ENCODE measurements around the gene EML4.
"Not testable (repeated sequence)": the region's sequence is repeated elsewhere in the genome, so short reads cannot be mapped to it uniquely, and the experiment has no call there.

Gene EML4

GRCh38 chr2:42317945-42318344 lies 148.8 kb downstream of the EML4 start:
- no peak for ATAC-seq
- Mint-ChIP-seq H3K36me3 (peaks cover 46% of the 10 kb centered on the region), H3K4me1 (no peaks in the 10 kb centered on the region)

DNA sequence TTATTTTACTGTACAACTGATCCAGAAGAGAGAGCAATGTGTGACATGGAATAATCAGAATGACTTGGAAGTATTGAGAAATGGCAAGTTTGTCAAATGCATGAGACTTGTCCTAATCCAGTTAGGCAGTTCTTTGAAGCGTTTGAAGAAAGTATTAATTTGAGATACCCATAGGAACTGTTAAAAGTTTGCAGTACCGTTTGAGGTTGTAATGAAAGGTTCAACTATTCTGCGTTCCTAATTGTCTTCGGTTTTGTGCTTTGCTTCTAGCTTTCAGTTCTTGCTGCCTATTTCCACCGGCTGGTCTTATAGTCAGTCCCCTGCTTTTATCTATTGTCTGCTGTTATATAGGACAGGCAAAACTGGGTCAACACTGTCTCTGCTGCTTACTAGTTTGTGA lies 150.1 kb downstream of the EML4 start:
- no peak overlapping the region for H3K4me3 Mint-ChIP-seq
- ATAC-seq = no peak
- no peak overlapping the region for H3K27ac Mint-ChIP-seq
- H3K9me3 Mint-ChIP-seq = no peaks in the 10 kb centered on the region
- no peaks in the 10 kb centered on the region for H3K4me1 Mint-ChIP-seq
- H3K27me3 Mint-ChIP-seq = no peaks in the 10 kb centered on the region
- peaks cover 53% of the 10 kb centered on the region for H3K36me3 Mint-ChIP-seq

More at GRCh38 chr2:42317945-42318344, 148.8 kb downstream of the EML4 start:
- H3K27ac Mint-ChIP-seq = peak overlapping the region; percentile 19
- H3K4me3 Mint-ChIP-seq = no peak overlapping the region
- H3K9me3 Mint-ChIP-seq = no peaks in the 10 kb centered on the region
- no peaks in the 10 kb centered on the region for H3K27me3 Mint-ChIP-seq

GRCh38 chr2:42321452-42322064 lies 152.4 kb downstream of the EML4 start:
- no peaks in the 10 kb centered on the region for H3K9me3 Mint-ChIP-seq
- no peak for ATAC-seq
- peaks cover 40% of the 10 kb centered on the region for H3K36me3 Mint-ChIP-seq
- H3K27ac Mint-ChIP-seq = no peak overlapping the region
- H3K4me3 Mint-ChIP-seq = no peak overlapping the region
- no peaks in the 10 kb centered on the region for H3K27me3 Mint-ChIP-seq
- H3K4me1 Mint-ChIP-seq = no peaks in the 10 kb centered on the region

DNA sequence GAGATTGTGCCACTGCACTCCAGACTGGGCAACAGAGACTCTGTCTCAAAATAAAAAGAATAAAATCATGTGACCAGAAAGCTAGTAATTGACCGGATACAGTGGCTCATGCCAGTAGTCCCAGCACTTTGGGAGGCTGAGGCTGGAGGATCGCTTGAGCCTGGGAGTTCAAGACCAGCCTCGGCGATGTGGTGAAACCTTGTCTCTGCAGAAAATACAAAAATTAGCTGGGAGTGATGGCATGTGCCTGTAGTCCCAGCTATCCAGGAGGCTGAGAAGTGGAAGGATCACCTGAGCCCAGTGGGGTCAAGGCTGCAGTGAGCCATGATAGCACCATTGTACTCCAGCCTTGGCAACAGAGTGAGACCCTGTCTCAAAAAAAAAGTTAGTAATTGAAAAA lies 155.1 kb downstream of the EML4 start:
- no peaks in the 10 kb centered on the region for H3K27me3 Mint-ChIP-seq
- H3K9me3 Mint-ChIP-seq = no peaks in the 10 kb centered on the region
- no peak overlapping the region for H3K4me3 Mint-ChIP-seq
- ATAC-seq = no peak
- H3K36me3 Mint-ChIP-seq = peaks cover 31% of the 10 kb centered on the region
- H3K27ac Mint-ChIP-seq = no peak overlapping the region
- peaks cover 6% of the 10 kb centered on the region for H3K4me1 Mint-ChIP-seq

GRCh38 chr2:42324949-42325348 lies 155.8 kb downstream of the EML4 start:
- H3K4me3 Mint-ChIP-seq = no peak overlapping the region
- peaks cover 37% of the 10 kb centered on the region for H3K36me3 Mint-ChIP-seq
- no peak overlapping the region for H3K27ac Mint-ChIP-seq
- ATAC-seq = no peak
- H3K9me3 Mint-ChIP-seq = no peaks in the 10 kb centered on the region
- H3K27me3 Mint-ChIP-seq = no peaks in the 10 kb centered on the region
- peaks cover 6% of the 10 kb centered on the region for H3K4me1 Mint-ChIP-seq

GRCh38 chr2:42325609-42326008 lies 156.5 kb downstream of the EML4 start:
- Mint-ChIP-seq H3K27ac (no peak overlapping the region), H3K36me3 (peaks cover 39% of the 10 kb centered on the region), H3K4me3 (no peak overlapping the region), H3K27me3 (no peaks in the 10 kb centered on the region), H3K9me3 (no peaks in the 10 kb centered on the region), H3K4me1 (peaks cover 6% of the 10 kb centered on the region)
- ATAC-seq = no peak

DNA sequence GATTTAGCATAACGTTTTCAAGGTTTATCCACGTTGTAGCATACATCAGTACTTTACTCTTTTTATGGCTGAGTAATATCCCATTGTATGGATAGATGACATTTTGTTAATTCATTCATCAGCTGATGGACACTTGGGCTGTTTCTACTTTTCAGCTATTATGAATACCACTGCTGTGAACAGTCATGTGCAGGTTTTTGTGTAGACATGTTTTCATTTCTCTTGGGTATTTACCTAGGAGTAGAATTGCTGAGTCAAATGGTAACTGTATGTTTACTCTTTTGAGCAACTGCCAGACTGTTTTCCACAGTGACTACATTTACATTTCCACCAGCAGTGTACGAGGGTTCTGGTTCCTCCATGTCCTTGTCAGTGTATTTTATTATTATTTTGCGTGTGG lies 158.0 kb downstream of the EML4 start:
- Mint-ChIP-seq H3K4me1 (peaks cover 6% of the 10 kb centered on the region), H3K36me3 (peaks cover 45% of the 10 kb centered on the region), H3K27me3 (no peaks in the 10 kb centered on the region), H3K9me3 (no peaks in the 10 kb centered on the region), H3K4me3 (no peak overlapping the region), H3K27ac (peak overlapping the region; percentile 44)
- no peak for ATAC-seq

GRCh38 chr2:42328148-42328833 lies 159.1 kb downstream of the EML4 start:
- peaks cover 56% of the 10 kb centered on the region for H3K36me3 Mint-ChIP-seq
- no peaks in the 10 kb centered on the region for H3K27me3 Mint-ChIP-seq
- H3K4me1 Mint-ChIP-seq = peaks cover 6% of the 10 kb centered on the region
- no peak for ATAC-seq
- no peak overlapping the region for H3K4me3 Mint-ChIP-seq
- H3K27ac Mint-ChIP-seq = no peak overlapping the region
- H3K9me3 Mint-ChIP-seq = no peaks in the 10 kb centered on the region

- H3K4me3 Mint-ChIP-seq = no peak overlapping the region
- H3K4me1 Mint-ChIP-seq = peaks cover 6% of the 10 kb centered on the region
- H3K9me3 Mint-ChIP-seq = no peaks in the 10 kb centered on the region
- H3K36me3 Mint-ChIP-seq = peaks cover 58% of the 10 kb centered on the region
- H3K27ac Mint-ChIP-seq = no peak overlapping the region
- no peak for ATAC-seq
- no peaks in the 10 kb centered on the region for H3K27me3 Mint-ChIP-seq
Measured at GRCh38 chr2:42328923-42329322, 159.8 kb downstream of the EML4 start.

GRCh38 chr2:42329736-42330135 lies 160.6 kb downstream of the EML4 start:
- ATAC-seq = no peak
- Mint-ChIP-seq H3K4me3 (no peak overlapping the region), H3K4me1 (peaks cover 6% of the 10 kb centered on the region), H3K27ac (no peak overlapping the region), H3K27me3 (no peaks in the 10 kb centered on the region), H3K36me3 (peaks cover 57% of the 10 kb centered on the region), H3K9me3 (no peaks in the 10 kb centered on the region)

- Mint-ChIP-seq H3K27ac (no peak overlapping the region), H3K4me1 (peaks cover 6% of the 10 kb centered on the region), H3K4me3 (no peak overlapping the region), H3K9me3 (no peaks in the 10 kb centered on the region), H3K36me3 (peaks cover 65% of the 10 kb centered on the region), H3K27me3 (no peaks in the 10 kb centered on the region)
- no peak for ATAC-seq
Measured at GRCh38 chr2:42331569-42332284, 162.6 kb downstream of the EML4 start.

DNA sequence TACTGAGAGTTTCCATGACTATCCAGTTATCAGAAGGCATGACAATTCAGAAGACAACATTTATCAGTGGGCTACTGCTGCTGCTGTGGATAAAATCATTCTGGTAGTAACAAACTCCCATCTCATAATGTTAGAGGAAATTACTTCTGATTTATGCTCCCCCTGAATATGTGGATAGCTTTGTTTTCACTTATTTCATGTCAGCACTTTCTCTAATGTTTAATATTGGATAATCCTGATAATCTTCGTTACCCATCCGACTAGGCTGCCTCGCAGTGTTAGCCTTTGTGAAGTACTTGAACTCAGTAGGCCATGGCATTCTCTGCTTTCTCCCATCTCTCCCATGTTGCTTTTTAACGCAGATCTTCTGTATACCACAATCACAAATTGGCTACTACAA lies 163.4 kb downstream of the EML4 start:
- Mint-ChIP-seq H3K27me3 (no peaks in the 10 kb centered on the region), H3K9me3 (no peaks in the 10 kb centered on the region), H3K4me3 (no peak overlapping the region), H3K4me1 (peaks cover under 1% of the 10 kb centered on the region), H3K27ac (peak overlapping the region; percentile 17), H3K36me3 (peaks cover 69% of the 10 kb centered on the region)
- ATAC-seq = no peak

DNA sequence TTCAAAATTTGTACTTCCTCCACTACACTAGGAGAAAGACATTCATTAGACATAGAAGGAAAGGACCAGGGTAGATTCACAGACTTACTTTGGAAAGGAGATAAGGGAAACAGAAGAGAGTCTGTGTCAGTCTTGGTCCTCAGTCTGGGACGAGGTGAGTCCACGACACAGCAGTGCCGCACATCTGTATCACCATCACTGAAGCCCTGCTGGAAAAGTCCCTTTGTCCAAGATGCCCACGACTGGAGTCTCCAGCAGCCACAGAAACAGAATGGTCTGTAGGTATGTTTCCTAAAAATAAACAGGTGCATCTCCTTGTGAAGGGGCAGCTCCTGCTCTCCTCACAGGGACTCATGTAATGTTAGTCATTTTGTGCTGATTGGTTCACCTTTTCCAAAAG lies 164.4 kb downstream of the EML4 start:
- Mint-ChIP-seq H3K4me3 (no peak overlapping the region), H3K27ac (peak overlapping the region; percentile 17), H3K36me3 (peaks cover 75% of the 10 kb centered on the region)

GRCh38 chr2:42334220-42334619 lies 165.1 kb downstream of the EML4 start:
- Mint-ChIP-seq H3K9me3 (no peaks in the 10 kb centered on the region), H3K4me3 (no peak overlapping the region), H3K27ac (no peak overlapping the region), H3K4me1 (no peaks in the 10 kb centered on the region), H3K27me3 (no peaks in the 10 kb centered on the region), H3K36me3 (peaks cover 76% of the 10 kb centered on the region)
- ATAC-seq = no peak

More for the DNA sequence above, 164.4 kb downstream of the EML4 start:
- no peaks in the 10 kb centered on the region for H3K4me1 Mint-ChIP-seq
- no peaks in the 10 kb centered on the region for H3K27me3 Mint-ChIP-seq
- no peak for ATAC-seq
- H3K9me3 Mint-ChIP-seq = no peaks in the 10 kb centered on the region

DNA sequence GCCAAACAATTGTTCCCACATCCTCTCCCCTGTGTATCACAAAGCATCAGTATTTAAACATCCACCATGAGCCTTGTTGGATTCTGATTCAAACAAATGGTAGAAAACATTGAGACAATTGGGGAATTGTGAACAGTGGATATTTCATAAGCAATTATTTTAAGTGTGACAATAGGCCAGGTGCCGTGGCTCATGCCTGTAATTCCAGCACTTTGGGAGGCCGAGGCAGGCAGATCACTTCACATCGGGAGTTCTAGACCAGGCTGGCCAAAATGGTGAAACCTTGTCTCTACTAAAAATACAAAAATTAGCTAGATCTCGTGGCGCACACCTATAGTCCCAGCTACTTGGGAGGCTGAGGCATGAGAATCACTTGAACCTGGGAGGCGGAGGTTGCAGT lies 165.7 kb downstream of the EML4 start:
- not testable (repeated sequence) for ATAC-seq, H3K4me3 Mint-ChIP-seq, H3K9me3 Mint-ChIP-seq, H3K27me3 Mint-ChIP-seq, H3K27ac Mint-ChIP-seq, H3K4me1 Mint-ChIP-seq
- peaks cover 76% of the 10 kb centered on the region for H3K36me3 Mint-ChIP-seq

Measured in stimulated activated memory B cell treated with anti-CD40 and anti-IgM and Interleukin-4, amounts not matched to agents 10 μg/mL and 1 μg/mL and 100 μg/mL, for 72 hours (primary cell).